GM10266 (cell line): ENCODE measurements around the gene RBM20.

Source experiments
- DNase-seq: peaks from one replicate; pipeline ENCODE4 v3.0.0; 2012; ENCODE audit errors: extremely low spot score
- TF ChIP-seq, protein P1 (sequence below): IDR thresholded peaks from 2 replicates; pipeline ENCODE4 v1.5.1; 2012; ENCODE audit warnings: mild to moderate bottlenecking, low read depth; ENCODE audit not compliant: control insufficient read depth, insufficient read depth; ENCODE audit errors: missing control alignments

The RBM20 gene

DNA sequence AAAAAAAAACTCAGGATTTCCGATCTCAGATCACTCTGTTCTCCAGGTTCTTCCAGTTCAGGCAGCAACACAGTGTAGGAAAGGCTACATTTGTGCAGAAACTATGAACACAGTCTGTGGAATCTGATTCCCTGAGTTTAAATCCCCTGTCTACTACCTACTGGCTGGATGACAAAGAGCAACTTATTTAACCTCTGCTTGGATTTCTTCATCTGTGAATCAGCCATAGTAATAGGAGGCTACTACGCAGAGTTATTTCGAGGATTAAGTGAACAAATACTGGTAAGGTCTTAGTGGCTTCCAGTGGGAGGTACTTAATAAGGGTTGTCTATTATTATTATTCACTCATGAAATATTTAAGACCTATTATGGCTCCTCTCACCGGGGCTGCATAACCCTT, 183.3 kb downstream of the RBM20 start:
- TF ChIP-seq, protein P1, sequence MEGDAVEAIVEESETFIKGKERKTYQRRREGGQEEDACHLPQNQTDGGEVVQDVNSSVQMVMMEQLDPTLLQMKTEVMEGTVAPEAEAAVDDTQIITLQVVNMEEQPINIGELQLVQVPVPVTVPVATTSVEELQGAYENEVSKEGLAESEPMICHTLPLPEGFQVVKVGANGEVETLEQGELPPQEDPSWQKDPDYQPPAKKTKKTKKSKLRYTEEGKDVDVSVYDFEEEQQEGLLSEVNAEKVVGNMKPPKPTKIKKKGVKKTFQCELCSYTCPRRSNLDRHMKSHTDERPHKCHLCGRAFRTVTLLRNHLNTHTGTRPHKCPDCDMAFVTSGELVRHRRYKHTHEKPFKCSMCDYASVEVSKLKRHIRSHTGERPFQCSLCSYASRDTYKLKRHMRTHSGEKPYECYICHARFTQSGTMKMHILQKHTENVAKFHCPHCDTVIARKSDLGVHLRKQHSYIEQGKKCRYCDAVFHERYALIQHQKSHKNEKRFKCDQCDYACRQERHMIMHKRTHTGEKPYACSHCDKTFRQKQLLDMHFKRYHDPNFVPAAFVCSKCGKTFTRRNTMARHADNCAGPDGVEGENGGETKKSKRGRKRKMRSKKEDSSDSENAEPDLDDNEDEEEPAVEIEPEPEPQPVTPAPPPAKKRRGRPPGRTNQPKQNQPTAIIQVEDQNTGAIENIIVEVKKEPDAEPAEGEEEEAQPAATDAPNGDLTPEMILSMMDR, result no peak
- DNase-seq, result no peak

DNA sequence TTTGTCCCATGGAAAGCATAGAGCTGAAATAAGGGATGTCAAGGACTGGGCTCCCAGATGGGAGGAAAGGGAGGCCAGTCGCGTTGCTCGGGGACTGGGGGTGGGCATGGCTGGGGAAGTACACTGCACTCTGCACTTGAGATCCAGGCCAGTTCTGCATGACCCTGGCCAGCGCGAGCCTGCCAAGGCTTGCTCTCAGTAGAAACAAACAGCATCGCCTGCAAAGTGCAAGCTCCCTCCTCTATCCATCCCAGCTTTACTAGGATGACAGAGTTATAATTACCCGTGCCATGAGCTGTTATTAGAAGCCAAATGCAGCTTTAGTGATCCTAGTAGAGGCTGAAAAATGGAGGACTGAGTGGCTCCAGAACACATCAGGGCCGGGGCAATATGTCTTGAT, 183.7 kb downstream of the RBM20 start:
- TF ChIP-seq, protein P1, result no peak
- DNase-seq, result no peak

DNA sequence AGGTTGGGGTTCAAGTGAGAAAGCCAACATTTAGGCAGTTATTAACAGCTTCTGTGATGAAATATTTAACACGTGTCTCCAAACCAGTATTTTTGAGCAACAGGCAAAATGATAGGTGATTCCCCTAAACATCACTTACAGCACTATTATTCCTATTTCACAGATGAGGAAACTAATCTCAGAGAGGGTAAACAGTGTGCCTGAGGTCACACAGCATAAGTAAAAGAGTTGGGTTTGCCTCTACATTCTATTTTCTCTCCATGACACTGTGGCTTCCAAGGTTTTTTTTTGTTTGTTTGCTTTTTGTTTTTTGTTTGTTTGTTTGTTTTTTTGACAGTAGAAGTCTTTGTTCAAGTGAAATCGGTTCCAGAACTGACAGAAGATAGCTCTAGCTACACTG, 184.4 kb downstream of the RBM20 start:
- TF ChIP-seq, protein P1, result no peak
- no peak for DNase-seq

DNA sequence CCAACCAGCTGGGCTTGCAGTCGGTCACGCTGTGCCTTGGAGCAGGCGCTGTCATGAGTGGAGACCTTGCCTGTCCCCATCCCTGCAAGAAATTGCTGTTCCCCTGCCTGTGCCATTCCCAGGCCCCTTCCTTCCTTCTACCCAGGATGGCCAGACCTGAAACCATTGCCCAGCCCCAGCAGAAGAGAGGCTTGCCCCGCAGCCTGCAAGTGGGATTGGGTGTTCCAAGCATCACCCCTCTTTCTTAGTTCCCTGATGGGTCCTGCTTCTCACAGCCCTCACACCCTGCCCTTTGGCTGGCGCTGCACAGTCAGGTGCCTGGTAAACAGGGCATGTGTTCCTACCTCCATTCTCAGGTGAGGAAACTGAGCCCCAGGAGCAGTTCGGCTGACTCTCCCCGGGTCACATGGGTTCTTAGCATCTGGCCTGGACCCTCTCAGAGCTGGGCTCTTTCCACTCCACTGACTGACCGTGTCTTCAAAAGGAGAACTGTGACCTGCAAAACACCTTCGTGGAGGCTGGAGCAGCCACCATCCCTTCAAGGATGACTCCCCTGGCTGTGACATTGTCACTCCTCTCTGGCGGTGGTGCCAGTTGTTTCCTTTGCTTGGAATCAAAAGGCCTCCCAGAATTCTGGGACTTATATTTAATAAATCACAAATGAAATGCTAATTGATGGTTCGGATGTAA, 185.7 kb downstream of the RBM20 start:
- TF ChIP-seq, protein P1, result no peak
- DNase-seq, result no peak

DNA sequence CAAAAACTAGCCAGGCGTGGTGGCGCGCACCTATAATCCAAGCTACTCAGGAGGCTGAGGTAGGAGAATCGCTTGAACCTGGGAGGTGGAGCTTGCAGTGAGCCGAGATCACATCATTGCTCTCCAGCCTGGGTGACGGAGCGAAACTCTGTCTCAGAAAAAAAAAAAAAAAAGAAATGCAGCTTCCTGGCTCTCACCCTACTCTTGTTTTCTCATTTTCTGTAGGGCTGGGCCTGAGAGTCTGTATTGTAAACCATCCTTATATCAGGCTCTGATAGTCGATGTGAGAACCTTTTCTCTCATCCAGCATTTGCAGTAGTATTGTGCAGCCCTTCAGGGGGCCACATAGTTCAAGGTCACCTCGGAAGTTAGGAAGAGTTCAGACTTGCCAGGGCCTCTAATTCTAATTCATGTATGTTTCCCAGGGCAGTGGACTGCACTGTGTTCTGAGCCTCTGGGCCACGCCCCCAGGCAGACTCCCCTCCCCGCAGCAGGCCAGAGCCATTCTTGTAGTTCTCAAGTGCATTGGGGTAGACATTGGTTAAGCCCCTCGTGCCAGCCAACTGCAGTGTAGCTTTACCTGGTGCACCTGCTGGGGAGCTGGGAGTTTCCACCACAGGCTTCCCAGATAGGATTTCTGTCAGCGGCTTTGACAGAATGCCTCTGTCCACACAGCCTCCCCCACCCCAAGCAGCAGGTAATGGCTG, 189.3 kb downstream of the RBM20 start:
- TF ChIP-seq, protein P1, result no peak
- no peak for DNase-seq

DNA sequence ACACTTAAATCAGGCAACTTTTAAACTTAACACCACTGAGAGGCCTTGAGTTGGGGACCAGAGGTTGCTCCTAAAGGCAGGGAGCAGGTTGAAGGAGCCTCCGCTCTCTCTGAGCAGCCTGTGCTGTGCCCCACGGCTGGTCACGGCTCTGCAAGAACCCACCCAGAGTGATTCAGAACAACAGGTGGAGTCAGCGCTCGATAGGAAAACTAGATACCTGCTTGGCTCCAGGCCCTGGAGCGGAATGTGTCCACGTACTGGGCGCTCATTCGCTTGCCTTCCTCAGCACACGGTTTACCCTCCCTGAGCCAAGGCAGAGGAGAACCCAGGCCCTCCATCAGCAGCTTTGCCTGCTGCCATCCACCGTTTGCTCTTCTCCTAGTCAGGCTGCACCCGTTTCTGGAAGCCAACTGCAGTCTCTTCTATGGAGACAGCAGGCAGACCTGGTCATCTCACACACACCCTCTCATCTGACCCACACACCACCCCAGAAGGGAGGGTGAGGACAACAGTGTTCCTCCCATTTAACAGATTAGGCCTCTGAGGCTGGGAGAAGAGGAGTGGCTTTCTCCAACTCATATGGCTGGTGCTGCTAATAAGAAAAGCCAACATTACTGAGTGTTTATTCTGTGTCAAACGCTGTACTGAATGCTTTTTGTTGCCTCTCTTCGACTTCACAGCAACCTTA, 189.9 kb downstream of the RBM20 start:
- TF ChIP-seq, protein P1, result no peak
- DNase-seq, result no peak
